Measurements from ENCODE around the gene CD22. TPM values are rescaled to one million over a fixed set of nuclear protein-coding genes. Genes with fewer than 3 reads are reported as not detected.

CD22 gene
- total and polyA plus RNA-seq, 2 donors (not counting 3 experiments of a cell fraction or from before 2014, with no cell fraction given): not detected

- TF ChIP-seq MYC (IDR thresholded peaks at IDR 0.05; ENCODE audit: low read depth, low read length): no peak
- no peak for TF ChIP-seq GATA2 (IDR thresholded peaks at IDR 0.05; ENCODE audit: insufficient read depth, insufficient read length, low read depth, low read length)
- TF ChIP-seq POLR2AphosphoS5 (IDR thresholded peaks at IDR 0.05; ENCODE audit: insufficient read depth, low read depth, low read length): no peak
- no peak for TF ChIP-seq CTCF (IDR thresholded peaks at IDR 0.05; ENCODE audit: extremely low read depth in 1 of 2, insufficient read depth in 1 of 2, low read depth in 1 of 2, low read length in 2 of 2)
- TF ChIP-seq JUN (IDR thresholded peaks at IDR 0.05; ENCODE audit: borderline replicate concordance, insufficient read depth, insufficient read length, low read depth): no peak
- TF ChIP-seq EZH2 (IDR thresholded peaks at IDR 0.05; ENCODE audit: borderline replicate concordance, low read depth, low read length, severe bottlenecking): no peak
- dilution Hi-C loops (cut with MboI; ENCODE audit: extremely low pct_ligation_motif_present, low sequenced_read_pairs): no loop called here
- H3K9ac ChIP-seq (replicated peaks; ENCODE audit: extremely low read depth, insufficient read depth, low read length): no peak overlapping the region
Measured at GRCh38 chr19:35362261-35363000, 33.4 kb downstream of the CD22 start.

More at GRCh38 chr19:35362261-35363000, 33.4 kb downstream of the CD22 start:
- Histone ChIP-seq H2AFZ (ENCODE audit: low read depth, low read length) (no peak overlapping the region), H3K9me1 (replicated peaks; ENCODE audit: control insufficient read depth, extremely low read depth, insufficient read depth, low read length) (no peaks in the 10 kb centered on the region), H3K27ac (ENCODE audit: insufficient read depth, low read depth, low read length) (no peak overlapping the region), H3K9me3 (replicated peaks; ENCODE audit: control insufficient read depth, insufficient read depth, low read length) (no peaks in the 10 kb centered on the region), H3K36me3 (ENCODE audit: control insufficient read depth in 2 of 2, extremely low read depth in 1 of 2, insufficient read depth in 2 of 2, low read length in 2 of 2) (no peaks in the 10 kb centered on the region), H3K27me3 (ENCODE audit: control insufficient read depth in 2 of 2, insufficient read depth in 2 of 2, low read length in 2 of 2) (peaks cover 0 to 2% of the 10 kb centered on the region in 2 experiments), H4K20me1 (replicated peaks; ENCODE audit: control insufficient read depth, extremely low read depth, insufficient read depth, low read length) (no peaks in the 10 kb centered on the region), H3K4me1 (ENCODE audit: control insufficient read depth, extremely low read depth, insufficient read depth, low read length) (no peaks in the 10 kb centered on the region), H3K79me2 (ENCODE audit: control insufficient read depth, insufficient read depth, low read length) (no peaks in the 10 kb centered on the region), H3K4me3 (replicated peaks in 1 of 3; ENCODE audit: insufficient read depth in 1 of 3, low read depth in 1 of 3, low read length in 3 of 3) (no peak overlapping the region), H3K4me2 (ENCODE audit: insufficient read depth, low read length) (no peak overlapping the region)
- intact Hi-C loops (cut with micrococcal nuclease): no loop called here
- DNase-seq (ENCODE audit: low read depth, low spot score): no peak
- ChIA-PET CTCF (interaction anchor here (0.6 to 1.2 kb wide), 2 partner anchors 9 to 12 kb away, joined by 3 read pairs; no protein-coding TSS in a partner anchor), POLR2A (no interaction called here)
- BruUV-seq (replicated peaks): no TSS peak
- FAIRE-seq: no peak
